HG03575 (cell line): ENCODE measurements around the gene GRK4.
"Not testable (repeated sequence)": the region's sequence is repeated elsewhere in the genome, so short reads cannot be mapped to it uniquely, and the experiment has no call there.

Experiments used
- ATAC-seq: cut with Tn5 transposase; IDR thresholded peaks from one replicate; pipeline ENCODE4 v1.9.1; 2021; ENCODE audit not compliant: unreplicated experiment, insufficient number of reproducible peaks, low FRiP score; ENCODE audit errors: extremely low read depth

Gene GRK4

DNA sequence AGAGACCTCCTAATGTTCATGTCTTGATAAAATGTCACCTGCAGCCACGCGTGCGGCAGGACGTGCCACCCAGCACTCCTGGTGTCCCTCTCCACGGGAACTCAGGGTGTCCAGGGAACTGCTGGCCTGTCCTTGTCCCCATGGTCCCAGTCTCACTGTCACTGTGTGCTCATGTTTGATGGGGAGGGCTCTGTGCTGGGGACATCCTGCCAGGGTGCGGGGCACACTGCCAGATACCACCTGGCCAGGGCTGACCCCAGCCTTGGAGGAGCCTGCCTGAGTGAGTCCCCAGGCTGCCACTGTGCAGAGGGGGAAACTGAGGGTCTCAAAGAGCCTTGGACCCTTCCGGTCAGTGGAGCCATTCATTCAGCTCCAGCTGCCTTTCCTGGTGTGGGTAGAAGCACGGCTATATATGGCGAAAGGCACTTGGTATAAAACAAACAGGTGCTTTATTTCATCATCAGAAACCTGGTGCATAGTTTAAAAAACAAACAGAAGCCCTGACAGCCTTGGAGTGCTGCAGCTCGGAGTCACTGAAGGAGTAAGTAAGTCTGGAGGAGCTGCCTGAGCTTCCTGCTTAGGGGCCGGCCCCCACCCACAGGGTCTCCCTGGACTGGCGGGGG, 33.1 kb upstream of the GRK4 start:
- ATAC-seq, result no peak

DNA sequence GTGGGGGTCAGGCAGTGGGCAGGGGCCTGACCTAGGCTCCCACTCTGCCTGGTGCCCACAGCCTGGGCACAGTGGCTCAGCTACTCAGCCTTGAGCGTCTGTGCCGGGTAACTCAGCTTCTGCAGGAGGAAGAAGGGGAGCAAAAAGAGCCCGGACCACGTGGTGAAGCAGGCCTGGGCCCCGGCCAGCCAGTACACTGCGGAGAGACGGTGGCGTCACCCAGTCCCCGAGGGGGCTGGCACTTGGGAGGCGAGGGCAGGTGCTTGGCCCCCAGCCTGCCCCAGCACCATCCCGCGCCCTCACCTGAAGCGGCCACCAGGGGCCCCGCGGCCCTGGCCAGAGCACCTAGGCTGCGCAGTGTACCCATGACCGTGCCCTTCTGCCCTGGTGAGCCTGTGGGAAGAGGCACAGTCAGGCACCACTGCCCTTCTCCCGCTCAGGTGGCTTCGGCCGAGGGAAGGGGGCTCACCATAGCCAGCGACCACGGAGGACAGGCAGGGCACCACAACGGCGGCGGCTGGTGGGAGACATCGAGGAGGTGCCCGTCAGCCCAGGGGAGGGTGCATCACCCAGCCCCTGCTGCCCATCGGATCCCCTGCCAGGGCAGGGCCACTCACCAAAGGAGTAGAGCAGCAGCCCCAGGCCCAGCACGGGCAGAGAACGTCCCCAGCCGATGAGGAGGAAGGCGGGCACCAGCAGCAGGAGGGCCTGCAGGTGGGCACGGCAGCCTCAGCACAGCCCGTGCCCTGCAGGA, 32.4 kb upstream of the GRK4 start:
- ATAC-seq, result no peak

DNA sequence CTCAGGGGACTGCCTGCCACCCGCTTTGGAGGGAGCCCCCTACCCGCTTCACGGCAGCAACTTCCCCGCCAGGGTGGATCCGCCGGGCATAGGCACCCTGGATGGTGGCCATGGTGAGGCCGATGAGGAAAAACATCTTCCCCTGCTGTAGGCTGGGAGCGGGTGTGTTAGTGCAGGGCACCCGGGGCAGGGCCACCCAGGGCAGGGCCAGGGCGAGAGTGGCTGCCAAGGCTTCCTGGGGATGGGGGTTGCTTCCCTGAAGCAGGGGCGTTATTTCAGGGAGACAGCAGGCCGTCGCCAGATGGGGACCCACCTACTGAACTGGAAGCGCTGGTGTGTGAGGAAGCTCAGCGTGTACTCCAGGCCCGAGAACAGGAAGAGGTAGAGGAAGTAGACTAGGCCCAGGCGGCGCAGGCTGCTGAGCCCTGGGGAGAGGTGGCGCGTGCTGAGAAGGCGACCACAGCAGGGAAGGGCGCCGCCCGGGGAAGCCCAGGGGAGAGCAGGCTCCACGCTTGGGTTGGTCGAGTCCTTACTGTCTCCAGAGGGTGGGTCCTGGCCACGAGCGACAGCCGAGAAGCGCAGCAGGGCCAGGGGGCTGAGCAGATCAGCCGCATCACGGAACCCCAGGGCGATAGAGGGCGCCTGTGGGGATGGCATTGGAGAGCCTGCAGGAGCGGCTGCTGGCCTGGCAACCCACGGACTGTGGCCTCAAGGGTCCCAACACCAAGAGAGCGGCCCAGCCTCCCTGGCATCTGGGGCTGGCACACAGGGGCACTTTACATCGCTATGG, 31.7 kb upstream of the GRK4 start:
- no peak for ATAC-seq

DNA sequence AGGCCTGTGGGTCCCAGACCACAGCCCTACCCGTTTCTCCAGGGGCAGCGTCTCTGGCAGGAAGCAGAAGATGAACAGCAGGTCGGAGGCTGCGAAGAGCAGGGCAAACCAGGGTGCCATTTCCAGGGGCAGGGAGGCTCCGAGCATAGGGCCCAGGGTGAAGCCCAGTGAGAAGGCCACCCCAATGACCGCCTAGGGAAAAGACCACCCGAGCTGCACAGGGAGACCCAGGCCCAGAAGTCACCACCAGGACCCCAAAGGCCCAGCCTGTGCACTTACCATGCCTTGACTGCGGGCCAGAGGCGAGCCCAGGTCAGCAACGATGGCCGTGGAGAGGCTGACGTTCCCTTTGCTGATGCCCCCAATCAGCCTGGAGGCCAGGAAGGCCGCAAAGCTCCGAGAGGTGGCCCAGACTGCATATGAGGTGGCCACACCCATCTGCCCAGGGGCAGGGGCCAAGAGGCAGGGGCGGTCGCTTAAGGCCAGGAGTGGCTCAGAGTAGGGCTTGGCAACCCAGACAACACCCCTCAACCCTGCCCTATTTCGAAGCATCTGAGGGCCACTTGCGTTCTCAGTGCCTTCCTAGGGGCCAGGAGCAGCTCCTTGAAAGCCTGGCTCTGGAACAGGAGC, 30.9 kb upstream of the GRK4 start:
- no peak for ATAC-seq

DNA sequence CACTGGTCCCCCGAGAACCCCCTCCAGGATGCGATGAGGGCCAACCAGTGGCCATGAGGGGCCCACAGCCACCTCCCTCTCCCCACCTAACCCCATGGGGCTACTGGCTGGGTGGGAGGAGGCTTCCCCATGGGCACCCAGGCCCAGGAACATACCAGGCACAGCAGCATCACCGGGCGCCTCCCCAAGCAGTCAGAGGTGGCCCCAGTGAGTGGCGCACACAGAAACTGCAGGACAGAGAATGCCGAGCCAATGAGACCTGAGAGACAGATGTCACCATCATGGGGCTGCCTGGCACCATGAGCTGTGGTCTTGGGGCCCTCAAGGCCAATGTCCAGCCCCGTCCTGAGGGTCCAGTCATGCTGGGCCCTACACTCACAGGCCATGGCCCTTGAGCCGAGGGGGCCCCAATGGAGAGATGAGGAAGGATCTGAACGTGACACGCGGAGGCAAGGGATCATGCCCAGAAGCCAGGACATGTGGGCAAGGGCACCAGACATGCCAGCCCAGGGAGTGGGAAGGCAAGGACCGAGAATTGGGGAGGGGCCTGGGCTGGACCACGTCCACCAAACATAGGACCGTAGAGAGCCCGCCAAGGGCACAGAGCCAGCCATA, 30.3 kb upstream of the GRK4 start:
- ATAC-seq, result no peak

DNA sequence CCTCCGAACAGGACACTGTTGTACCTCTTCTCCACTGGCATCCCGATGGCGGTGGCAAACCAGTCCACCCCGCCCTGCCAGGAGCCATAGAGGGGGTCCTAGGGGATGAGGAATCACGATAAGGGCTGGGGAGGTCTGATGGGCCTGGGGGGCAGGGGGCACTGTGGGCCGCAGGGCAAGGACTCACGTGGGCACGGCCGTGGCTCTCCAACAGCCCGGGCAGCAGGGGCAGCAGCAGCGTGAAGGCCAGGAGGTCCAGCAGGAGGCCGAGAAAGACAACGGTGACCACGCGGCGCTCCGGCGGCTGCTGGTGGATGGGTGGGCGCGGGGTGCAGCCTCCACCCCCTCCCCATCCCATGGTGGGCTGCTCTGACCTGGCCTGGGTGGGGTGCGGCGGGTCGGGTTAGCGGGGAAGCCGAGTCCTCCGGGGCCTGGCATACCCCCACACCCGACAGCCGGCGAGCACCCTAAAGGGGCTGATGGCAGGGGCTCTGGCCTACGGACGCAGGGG, 29.8 kb upstream of the GRK4 start:
- ATAC-seq, result no peak

DNA sequence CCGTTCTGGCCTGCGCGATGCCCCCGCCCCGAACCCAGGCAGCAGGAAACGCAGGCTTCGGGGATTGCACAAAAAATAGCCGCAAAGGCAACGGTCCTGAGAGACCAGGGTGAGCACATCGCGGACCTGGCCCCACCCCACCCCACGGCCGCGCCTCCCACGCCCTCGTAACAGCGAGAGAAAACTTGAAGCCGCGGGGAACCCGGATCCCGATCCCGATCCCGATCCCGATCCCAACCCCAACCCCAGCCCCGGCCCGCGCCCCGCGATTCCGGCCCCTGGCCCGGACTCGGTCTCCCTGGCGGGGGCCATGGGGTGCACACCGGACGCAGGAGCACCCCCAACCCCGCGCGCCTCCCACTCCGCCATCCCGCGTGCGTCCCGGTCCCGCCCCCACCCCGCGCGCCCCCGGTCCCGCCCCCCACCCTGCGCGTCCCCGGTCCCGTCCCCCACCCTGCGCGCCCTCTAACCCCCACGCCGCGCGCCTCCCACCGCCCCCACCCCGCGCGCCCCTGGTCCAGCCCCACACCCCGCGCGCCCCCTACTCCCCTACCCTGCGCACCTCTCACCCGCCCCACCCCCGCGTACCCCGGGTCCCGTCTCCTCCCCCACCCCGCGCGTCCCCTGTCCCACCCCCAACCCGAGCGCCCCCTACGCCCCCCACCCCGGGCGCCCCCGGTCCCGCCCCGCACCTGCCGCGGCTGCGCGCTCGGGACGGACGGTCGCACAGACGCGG, 29.1 kb upstream of the GRK4 start:
- no peak for ATAC-seq

DNA sequence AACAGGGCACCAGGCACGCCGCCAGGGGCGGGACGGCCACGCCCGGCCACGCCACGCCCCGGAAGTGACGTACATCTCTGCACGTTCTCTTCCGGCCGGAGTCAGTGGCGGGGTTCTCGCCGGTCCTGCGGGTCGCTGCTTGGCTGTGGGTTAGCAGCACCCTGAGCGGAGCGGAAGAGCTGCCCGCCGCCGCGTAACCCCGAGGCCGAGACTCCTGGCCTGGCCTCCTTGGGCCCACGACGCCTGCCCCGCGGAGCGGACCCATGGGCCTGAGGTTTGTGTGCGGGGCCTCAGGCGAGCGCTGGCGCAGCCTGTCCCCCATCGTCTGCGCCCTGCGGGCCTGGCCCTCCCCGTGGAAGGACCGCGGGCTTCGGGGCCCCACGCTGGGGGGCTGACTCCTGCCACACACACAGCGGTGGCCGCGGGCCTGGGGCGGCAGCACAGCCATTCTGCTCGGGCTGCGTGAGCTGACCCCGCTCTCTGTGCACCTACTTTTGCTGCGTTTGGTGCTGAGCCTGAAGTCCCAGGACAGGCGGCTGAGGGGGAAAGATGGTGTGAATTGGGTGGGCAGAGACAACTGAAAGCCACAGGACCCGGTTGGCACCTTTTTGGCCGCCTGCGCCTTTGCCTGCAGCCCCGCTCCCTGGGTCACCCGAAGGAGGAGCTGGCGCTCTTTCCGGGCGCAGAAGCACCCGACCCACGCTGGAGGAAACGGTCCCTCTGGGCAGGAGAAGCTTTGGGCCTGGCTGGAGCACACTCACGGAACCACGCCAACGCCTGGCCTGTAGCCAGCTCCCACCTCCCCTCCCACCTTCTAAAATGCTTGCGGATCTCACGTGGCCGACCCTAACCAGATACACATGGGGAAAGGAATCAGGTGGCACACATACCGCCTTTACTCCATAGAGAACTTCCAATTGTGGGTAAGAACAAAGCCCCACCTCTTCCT, 28.3 kb upstream of the GRK4 start:
- no peak for ATAC-seq

DNA sequence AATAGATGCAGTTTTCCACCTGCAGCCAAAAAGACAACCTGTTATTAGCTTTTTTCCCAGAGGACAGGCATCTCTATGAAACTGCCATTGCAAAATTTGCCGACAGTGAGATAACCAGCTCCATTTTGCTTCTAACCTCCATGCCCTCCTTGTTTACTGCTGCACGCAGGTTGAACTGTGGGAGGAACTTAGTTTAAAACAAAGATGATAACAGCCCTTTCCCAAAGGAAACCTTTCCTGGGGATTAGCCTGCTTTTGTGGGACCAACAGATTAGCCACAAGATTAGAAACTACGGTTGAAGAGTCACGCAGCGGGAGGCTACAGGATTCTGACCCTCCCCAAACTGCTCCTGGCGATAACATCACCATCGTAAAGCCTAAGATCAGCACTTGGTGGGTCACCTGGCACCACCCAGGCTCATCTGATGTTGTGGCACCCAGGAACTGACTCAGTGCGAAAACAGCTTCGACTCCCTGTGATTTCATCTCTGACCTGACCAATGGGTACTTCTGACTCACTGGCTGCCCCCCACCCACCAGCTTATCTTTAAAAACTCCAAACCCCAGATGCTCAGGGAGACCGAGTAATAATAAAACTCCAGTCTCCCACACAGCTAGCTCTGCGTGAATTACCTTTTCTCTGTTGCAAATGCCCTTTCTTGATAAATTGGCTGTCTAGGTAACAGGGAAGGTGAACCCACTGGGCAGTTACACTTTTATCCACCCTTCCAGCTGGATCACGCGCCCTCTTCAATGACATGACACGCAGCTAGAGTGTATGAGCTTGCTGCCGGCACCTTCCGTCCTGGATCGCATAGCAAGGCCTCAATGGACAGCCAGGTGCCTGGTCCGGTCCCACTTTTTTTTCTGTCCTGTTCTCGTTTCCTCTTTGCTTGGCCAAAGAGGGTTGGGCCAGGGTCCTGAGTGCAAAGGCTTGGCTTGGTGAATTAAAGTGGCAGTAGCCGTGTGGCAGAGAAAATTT, 27.3 kb upstream of the GRK4 start:
- ATAC-seq, result no peak

DNA sequence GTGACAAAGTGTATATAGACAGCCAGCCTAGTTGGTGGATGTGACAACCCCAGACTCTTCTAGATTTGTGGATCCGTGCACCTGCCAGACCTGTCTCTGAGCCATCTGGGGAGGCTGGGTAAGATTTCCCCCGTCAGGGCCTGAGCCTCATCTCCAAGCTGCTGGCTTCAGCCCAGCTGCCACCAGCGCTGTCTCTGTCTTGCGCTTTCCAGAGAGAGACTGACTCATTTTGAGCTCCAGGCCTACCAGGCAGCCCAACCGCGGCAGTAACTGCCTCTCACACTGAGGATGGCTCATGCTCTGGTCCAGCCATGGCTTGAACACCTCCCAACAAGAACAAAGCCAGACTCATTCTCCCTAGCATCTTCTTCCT, 26.6 kb upstream of the GRK4 start:
- no peak for ATAC-seq

DNA sequence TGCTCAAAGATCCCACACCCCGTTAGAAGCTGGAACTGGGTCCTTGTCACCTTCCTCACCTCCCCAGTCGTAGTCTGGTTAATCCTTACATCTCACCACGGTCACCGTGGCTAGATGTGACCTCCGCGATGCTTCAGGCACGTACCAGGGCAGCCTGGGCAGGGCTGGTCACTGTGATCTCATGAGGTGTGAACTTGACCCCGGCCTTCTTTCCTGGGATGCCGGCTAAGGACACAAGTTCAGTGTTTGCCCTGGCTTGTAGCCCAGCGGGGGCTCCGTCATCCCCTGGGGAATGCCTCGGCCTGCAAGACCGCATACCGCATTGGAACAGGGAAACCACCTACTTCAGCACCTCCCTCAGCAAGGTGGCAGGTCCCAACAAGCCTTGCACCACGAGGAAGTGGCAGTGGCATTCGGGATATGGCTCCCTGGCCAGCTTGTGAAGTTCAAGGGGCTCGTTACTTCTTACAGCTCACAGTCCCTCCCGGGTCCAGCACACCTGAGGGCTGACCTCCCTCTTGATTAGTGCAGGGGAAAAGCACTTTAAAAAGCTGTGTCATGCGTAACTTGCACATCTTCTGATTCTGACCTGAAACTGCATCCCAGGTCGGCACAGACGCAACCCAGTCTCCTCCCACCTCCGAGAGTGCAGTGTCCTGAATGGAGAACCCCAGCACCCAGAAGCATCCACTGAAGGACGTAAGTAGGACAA, 26.1 kb upstream of the GRK4 start:
- ATAC-seq, result no peak

DNA sequence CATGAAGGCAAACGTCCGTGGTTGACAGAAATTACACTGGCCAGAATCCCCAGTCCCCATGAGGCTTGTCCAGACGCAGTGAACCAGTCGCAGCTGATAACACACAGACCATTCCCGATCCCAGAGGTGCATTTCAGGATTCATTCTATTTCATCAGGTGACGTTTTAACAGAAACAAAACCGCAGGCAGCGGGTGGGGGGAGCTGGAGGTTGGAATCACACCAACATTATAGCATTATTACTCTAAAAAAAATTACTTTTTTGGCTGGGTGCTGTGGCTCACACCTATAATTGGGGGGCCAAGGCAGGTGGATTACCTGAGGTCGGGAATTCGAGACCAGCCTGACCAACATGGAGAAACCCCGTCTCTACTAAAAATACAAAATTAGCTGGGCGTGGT, 25.4 kb upstream of the GRK4 start:
- ATAC-seq, result no peak

DNA sequence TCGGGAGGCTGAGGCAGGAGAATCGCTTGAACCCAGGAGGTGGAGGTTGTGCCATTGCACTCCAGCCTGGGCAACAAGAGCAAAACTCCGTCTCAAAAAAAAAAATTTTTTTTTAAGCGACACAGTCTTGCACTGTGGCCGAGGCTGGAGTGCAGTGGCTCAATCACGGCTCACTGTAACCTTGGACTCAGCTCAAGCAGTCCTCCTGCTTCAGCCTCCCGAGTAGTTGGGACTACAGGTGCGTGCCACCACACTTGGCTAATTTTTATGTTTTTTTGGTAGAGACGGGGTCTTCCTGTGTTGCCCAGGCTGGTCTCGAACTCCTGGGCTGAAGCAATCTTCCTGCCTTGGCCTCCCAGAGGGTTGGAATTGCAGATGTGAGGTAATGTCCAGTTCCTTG, 25.0 kb upstream of the GRK4 start:
- ATAC-seq, result not testable (repeated sequence)

DNA sequence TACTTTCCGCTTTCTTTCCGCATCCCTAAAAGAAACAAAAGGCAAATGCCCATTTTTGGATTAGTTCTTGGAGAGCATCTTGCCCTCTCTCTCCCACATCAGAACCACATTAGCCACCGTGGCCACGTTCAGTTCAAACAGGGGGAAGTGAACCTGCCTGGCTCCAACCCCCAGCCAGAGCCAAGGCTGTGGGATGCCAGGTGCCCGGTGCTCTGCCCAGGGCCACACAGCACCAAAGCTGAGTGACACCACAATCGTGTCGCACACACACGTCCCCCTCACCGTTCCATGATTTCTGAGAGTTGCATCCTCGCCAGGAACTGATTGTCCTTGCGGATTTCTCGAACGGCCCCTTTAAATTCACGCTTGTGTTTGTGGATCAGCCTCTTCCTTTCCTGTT, 24.5 kb upstream of the GRK4 start:
- no peak for ATAC-seq

DNA sequence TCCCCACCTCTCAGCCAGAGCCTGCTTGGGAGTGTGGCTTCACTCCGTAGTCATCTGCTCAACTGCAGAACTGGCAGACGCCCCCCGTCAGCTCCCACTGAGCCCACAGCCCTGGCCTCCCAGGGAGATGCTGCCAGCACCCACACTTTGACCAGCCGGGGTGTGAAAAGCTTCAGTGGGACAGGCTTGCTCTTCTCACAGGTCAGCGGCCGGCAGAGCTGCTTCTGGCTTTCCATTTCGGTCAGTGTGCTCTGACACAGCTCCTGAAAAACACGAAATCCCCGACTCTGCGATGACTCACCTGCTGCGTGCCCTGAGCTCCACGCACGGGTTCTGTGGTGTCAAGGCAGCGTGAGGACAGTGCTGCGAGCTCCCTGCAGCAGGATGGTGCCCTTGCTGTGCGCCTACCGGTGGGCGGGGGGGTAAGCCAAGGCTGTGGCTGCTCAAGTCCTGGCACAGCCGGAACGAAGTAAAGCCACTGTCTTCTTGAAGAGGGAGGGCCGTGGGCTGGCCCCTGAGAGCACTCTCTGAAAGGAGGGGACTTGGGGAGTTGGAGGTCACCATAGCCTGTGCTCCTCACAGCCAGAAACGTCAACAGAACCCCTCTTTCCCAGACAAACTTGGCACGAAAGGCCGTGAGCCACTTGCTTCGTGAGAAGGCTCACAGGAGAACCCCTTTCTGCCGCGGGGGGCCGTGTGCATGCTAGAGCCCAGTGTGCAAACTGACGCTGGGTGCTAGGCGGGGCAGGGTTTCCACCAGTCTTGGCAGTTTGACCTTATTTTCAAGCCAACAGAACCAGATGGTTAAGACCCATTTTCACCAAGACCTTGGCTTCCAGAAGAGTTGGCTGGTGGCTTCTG, 23.8 kb upstream of the GRK4 start:
- ATAC-seq, result no peak
